ENCODE data around the gene VTCN1.

DNA sequence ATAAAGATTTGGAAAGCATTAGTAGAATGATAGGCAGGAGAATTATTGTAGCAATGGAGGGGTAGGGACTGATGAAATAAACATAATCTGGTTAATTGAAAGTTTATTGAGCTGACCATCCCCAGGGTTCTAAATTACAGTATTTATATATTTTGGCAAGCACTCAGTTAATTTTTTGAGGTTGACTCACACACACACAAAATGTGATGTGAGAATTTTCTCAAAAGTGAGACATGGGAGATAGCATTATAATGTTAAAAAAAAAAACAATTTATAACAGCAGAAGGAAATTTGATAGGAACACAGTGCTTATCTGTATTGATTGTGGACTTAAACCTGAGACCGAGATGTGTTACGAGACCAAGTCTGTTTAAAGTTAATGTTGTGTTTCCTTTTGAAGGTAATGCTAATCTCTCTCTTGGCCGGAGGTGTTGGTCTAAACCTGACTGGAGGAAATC is 113.7 kb downstream of the VTCN1 start:
- TF ChIP-seq CTCF (IDR thresholded peaks at IDR 0.05 in 2 of 3, conservative IDR thresholded peaks at IDR 0.05 in 1 of 3; ENCODE audit: borderline replicate concordance in 1 of 3, insufficient read depth in 1 of 3, low read depth in 2 of 3, low read length in 2 of 3) (no peak), RAD21 (IDR thresholded peaks at IDR 0.05; ENCODE audit: low read depth) (no peak), POLR2AphosphoS5 (IDR thresholded peaks at IDR 0.05; ENCODE audit: low read depth, low read length) (no peak), EZH2 (IDR thresholded peaks at IDR 0.05) (no peak), POLR2A (IDR thresholded peaks at IDR 0.05; ENCODE audit: borderline replicate concordance, extremely low read depth, insufficient read depth, insufficient read length) (no peak), EZH2phosphoT487 (IDR thresholded peaks at IDR 0.05; ENCODE audit: borderline replicate concordance) (no peak)
- TF ChIP-seq, protein P1, sequence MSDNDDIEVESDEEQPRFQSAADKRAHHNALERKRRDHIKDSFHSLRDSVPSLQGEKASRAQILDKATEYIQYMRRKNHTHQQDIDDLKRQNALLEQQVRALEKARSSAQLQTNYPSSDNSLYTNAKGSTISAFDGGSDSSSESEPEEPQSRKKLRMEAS (IDR thresholded peaks at IDR 0.05) = no peak
